WTC11 (cell line): ENCODE results near the gene ENTPD8. TPM values are rescaled to one million over a fixed set of nuclear protein-coding genes. Genes with fewer than 3 reads are reported as not detected.

Experiments used
- ATAC-seq: fragments of 200-7000 bp; cut with Tn5 transposase; 2 replicates; pipeline ENCODE4 v1.10.0; 2021; ENCODE audit warnings: mild to moderate bottlenecking, moderate library complexity
- CTCF ChIA-PET: fragments of 300-600 bp; sonication (Branson Sonifier 250); formaldehyde crosslinking; loops from one replicate; lab custom pipeline; 2021; ENCODE audit warnings: antibody characterized with exemption; lab: Charles Lee
- POLR2A ChIA-PET: fragments of 350-600 bp; sonication (Branson Sonifier 250); formaldehyde crosslinking; loops from one replicate; lab custom pipeline; 2021; ENCODE audit warnings: antibody characterized with exemption; lab: Charles Lee
- DNase-seq: peaks from one replicate; pipeline ENCODE4 v3.0.0; 2021; ENCODE audit warnings: low spot score
- H3K27ac Mint-ChIP-seq: 2 replicates; pipeline ENCODE4 v1.8.0; 2021; ENCODE audit warnings: mixed read lengths
- H3K27me3 Mint-ChIP-seq: 2 replicates; pipeline ENCODE4 v1.8.0; 2021; ENCODE audit warnings: low read depth, mild to moderate bottlenecking, moderate library complexity, mixed read lengths
- H3K36me3 Mint-ChIP-seq: 2 replicates; pipeline ENCODE4 v1.8.0; 2021; ENCODE audit warnings: mixed read lengths
- H3K4me1 Mint-ChIP-seq: 2 replicates; pipeline ENCODE4 v1.8.0; 2022; ENCODE audit warnings: mixed read lengths
- H3K4me3 Mint-ChIP-seq: 2 replicates; pipeline ENCODE4 v1.8.0; 2021; ENCODE audit warnings: mild to moderate bottlenecking, moderate library complexity, mixed read lengths
- H3K9me3 Mint-ChIP-seq: 2 replicates; pipeline ENCODE4 v1.8.0; 2021; ENCODE audit warnings: mixed read lengths
- FOXK1 ChIP-seq: sonication (generic); formaldehyde crosslinking; IDR thresholded peaks from 2 replicates; pipeline ENCODE4 v1.8.0; 2022; ENCODE audit warnings: mild to moderate bottlenecking, moderate library complexity, missing genetic modification reagents
- JUN ChIP-seq: sonication (generic); formaldehyde crosslinking; IDR thresholded peaks from 2 replicates; pipeline ENCODE4 v1.8.0; 2023; ENCODE audit warnings: mild to moderate bottlenecking, missing genetic modification reagents
- NFATC4 ChIP-seq: fragments of 250-450 bp; sonication (Bioruptor Pico); IDR thresholded peaks from 2 replicates; pipeline ENCODE4 v1.9.0; 2021; ENCODE audit warnings: mild to moderate bottlenecking
- NR2C2 ChIP-seq: sonication (generic); formaldehyde crosslinking; IDR thresholded peaks from 2 replicates; pipeline ENCODE4 v1.8.0; 2022; ENCODE audit warnings: mild to moderate bottlenecking, missing genetic modification reagents
- RELA ChIP-seq: sonication (generic); formaldehyde crosslinking; IDR thresholded peaks from 2 replicates; pipeline ENCODE4 v1.8.1; 2022; ENCODE audit warnings: missing genetic modification reagents, mild to moderate bottlenecking, borderline replicate concordance
- SOX15 ChIP-seq: fragments of 250-450 bp; sonication (Bioruptor Pico); IDR thresholded peaks from 2 replicates; pipeline ENCODE4 v1.9.0; 2021; ENCODE audit warnings: mild to moderate bottlenecking
- ZNF121 ChIP-seq: sonication (generic); formaldehyde crosslinking; IDR thresholded peaks from 2 replicates; pipeline ENCODE4 v1.8.0; 2023; ENCODE audit warnings: missing genetic modification reagents
- ZNF232 ChIP-seq: sonication (generic); formaldehyde crosslinking; IDR thresholded peaks from 2 replicates; pipeline ENCODE4 v1.8.0; 2022; ENCODE audit warnings: mild to moderate bottlenecking, missing genetic modification reagents
- ZNF396 ChIP-seq: fragments of 250-450 bp; sonication (Bioruptor Pico); IDR thresholded peaks from 2 replicates; pipeline ENCODE4 v1.8.0; 2021; ENCODE audit warnings: mild to moderate bottlenecking, moderate library complexity, borderline replicate concordance
- total RNA-seq: library from RNA; stranded (reverse); gene quantifications from 3 replicates; pipeline ENCODE4 v1.2.3, GENCODE V29; 2021
- TF ChIP-seq, protein P1 (sequence below): sonication (generic); formaldehyde crosslinking; conservative IDR thresholded peaks from 2 replicates; pipeline ENCODE4 v1.8.1; 2022; ENCODE audit warnings: mild to moderate bottlenecking, missing genetic modification reagents
- TF ChIP-seq, protein P2 (sequence below): fragments of 250-450 bp; sonication (Bioruptor Pico); IDR thresholded peaks from 2 replicates; pipeline ENCODE4 v1.9.0; 2021; ENCODE audit warnings: mild to moderate bottlenecking
- TF ChIP-seq, protein P3 (sequence below): sonication (generic); formaldehyde crosslinking; IDR thresholded peaks from 2 replicates; pipeline ENCODE4 v1.8.0; 2023; ENCODE audit warnings: mild to moderate bottlenecking, missing genetic modification reagents
- TF ChIP-seq, protein P4 (sequence below): sonication (generic); formaldehyde crosslinking; IDR thresholded peaks from 2 replicates; pipeline ENCODE4 v1.8.1; 2022; ENCODE audit warnings: low read depth, mild to moderate bottlenecking, moderate library complexity, missing genetic modification reagents, borderline replicate concordance
- TF ChIP-seq, protein P5 (sequence below): fragments of 200-600 bp; IDR thresholded peaks from 2 replicates; pipeline ENCODE4 v1.8.0; 2022; ENCODE audit warnings: antibody characterized with exemption

ENTPD8 gene
- total RNA-seq, 1 experiment from 2014 or later = 2.3 TPM

DNA sequence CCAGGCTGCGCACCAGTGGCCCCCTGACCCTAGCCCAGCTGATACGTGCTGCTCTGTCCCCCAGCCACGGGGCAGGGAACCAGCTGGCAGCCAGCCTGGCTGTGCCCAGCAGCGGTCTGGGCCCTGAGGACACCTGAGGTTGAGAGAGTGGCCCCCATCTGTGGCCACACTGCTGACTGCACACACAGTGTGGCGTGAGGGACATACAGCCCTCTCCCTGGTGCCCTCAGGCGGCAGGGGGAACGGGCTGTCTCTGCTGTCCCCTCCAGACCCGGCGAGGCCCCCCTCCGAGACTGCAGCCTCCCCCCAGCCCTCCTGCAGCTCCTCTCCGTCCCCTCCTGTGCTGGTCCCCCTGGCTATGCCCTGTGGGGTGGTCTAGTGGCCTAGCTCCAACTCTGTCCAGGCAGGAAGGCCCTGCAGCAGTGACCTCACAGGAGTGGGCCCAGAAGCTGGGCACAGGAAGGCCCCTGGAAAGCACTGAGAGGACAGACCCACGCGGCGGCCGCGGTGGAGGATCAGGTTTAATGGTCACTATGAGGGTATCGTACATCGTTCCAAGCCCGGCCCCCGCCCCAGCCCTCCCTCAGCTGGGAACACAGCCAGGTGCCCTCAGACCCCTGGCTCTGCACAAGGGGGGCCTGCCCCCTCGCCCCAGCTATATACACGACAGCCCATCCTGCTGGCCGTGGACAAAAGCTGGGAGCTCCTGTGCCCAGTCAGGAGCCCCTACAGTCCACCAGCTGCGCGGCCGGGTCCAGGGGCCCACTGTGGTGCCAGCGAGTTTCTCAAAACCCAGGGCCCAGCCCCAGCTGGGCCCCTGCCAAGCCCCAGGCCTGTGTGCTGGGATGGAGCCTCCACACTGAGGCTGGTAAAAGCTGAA is 6.8 kb upstream of the ENTPD8 start (continued):
- TF ChIP-seq, protein P1, sequence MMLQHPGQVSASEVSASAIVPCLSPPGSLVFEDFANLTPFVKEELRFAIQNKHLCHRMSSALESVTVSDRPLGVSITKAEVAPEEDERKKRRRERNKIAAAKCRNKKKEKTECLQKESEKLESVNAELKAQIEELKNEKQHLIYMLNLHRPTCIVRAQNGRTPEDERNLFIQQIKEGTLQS (CRISPR knock-in tag) = no peak
- no peak for TF ChIP-seq SOX15
- no peak for TF ChIP-seq ZNF396
- TF ChIP-seq, all 79 proteins: peak for 0

DNA sequence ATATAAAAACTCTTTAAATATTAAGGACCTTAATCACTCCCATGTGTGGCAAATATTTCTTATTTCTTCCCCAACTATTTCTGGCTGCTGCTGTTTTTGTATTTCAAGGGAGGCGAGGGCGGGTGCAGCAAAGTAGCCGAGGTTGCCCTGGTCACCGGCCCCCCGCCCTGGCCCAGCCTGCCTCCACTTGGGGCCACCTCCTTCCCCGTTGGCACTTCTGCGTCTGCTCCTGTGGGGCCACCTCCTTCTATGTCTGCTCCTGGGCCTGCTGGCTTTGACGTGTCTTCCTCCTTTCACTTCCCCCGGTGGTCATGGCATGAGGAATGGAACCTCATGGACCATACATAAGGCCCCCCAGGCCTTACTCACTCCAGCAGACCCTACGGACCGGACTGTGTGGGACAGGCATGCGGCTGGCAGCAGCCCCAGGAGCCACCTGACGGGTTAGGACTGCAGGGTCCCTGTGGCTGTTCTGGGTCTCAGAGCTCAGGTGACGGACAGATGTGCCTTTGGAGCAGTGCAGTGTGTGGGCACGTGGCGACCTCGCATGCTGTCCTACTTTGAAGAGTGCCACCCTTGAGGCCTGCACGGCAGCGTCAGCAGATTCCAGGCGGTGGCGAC is 5.8 kb upstream of the ENTPD8 start:
- ChIA-PET CTCF (interaction anchor here (1.7 to 3.6 kb wide), 2 partner anchors 24 to 160 kb away, joined by 5 to 13 read pairs; partner anchors contain the start of genes EXD3 and NOXA1), POLR2A (no interaction called here)
- no peaks in the 10 kb centered on the region for H3K36me3 Mint-ChIP-seq
- no peak for ATAC-seq
- DNase-seq = no peak
- peak overlapping the region; percentile 39 for H3K27ac Mint-ChIP-seq
- no peaks in the 10 kb centered on the region; the same call in 1 of the 2 replicates for H3K27me3 Mint-ChIP-seq
- TF ChIP-seq, protein P2, sequence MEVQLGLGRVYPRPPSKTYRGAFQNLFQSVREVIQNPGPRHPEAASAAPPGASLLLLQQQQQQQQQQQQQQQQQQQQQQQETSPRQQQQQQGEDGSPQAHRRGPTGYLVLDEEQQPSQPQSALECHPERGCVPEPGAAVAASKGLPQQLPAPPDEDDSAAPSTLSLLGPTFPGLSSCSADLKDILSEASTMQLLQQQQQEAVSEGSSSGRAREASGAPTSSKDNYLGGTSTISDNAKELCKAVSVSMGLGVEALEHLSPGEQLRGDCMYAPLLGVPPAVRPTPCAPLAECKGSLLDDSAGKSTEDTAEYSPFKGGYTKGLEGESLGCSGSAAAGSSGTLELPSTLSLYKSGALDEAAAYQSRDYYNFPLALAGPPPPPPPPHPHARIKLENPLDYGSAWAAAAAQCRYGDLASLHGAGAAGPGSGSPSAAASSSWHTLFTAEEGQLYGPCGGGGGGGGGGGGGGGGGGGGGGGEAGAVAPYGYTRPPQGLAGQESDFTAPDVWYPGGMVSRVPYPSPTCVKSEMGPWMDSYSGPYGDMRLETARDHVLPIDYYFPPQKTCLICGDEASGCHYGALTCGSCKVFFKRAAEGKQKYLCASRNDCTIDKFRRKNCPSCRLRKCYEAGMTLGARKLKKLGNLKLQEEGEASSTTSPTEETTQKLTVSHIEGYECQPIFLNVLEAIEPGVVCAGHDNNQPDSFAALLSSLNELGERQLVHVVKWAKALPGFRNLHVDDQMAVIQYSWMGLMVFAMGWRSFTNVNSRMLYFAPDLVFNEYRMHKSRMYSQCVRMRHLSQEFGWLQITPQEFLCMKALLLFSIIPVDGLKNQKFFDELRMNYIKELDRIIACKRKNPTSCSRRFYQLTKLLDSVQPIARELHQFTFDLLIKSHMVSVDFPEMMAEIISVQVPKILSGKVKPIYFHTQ (CRISPR knock-in tag) = no peak
- TF ChIP-seq NFATC4 (CRISPR knock-in tag) = no peak
- TF ChIP-seq, protein P3, sequence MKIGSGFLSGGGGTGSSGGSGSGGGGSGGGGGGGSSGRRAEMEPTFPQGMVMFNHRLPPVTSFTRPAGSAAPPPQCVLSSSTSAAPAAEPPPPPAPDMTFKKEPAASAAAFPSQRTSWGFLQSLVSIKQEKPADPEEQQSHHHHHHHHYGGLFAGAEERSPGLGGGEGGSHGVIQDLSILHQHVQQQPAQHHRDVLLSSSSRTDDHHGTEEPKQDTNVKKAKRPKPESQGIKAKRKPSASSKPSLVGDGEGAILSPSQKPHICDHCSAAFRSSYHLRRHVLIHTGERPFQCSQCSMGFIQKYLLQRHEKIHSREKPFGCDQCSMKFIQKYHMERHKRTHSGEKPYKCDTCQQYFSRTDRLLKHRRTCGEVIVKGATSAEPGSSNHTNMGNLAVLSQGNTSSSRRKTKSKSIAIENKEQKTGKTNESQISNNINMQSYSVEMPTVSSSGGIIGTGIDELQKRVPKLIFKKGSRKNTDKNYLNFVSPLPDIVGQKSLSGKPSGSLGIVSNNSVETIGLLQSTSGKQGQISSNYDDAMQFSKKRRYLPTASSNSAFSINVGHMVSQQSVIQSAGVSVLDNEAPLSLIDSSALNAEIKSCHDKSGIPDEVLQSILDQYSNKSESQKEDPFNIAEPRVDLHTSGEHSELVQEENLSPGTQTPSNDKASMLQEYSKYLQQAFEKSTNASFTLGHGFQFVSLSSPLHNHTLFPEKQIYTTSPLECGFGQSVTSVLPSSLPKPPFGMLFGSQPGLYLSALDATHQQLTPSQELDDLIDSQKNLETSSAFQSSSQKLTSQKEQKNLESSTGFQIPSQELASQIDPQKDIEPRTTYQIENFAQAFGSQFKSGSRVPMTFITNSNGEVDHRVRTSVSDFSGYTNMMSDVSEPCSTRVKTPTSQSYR (CRISPR knock-in tag) = no peak
- no peak for TF ChIP-seq FOXK1 (CRISPR knock-in tag)
- TF ChIP-seq ZNF121 = no peak
- TF ChIP-seq RELA (CRISPR knock-in tag) = no peak
- TF ChIP-seq, protein P4, sequence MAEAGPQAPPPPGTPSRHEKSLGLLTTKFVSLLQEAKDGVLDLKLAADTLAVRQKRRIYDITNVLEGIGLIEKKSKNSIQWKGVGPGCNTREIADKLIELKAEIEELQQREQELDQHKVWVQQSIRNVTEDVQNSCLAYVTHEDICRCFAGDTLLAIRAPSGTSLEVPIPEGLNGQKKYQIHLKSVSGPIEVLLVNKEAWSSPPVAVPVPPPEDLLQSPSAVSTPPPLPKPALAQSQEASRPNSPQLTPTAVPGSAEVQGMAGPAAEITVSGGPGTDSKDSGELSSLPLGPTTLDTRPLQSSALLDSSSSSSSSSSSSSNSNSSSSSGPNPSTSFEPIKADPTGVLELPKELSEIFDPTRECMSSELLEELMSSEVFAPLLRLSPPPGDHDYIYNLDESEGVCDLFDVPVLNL (CRISPR knock-in tag) = no peak
- TF ChIP-seq NR2C2 = no peak
- no peak for TF ChIP-seq ZNF232 (CRISPR knock-in tag)
- TF ChIP-seq, protein P5, sequence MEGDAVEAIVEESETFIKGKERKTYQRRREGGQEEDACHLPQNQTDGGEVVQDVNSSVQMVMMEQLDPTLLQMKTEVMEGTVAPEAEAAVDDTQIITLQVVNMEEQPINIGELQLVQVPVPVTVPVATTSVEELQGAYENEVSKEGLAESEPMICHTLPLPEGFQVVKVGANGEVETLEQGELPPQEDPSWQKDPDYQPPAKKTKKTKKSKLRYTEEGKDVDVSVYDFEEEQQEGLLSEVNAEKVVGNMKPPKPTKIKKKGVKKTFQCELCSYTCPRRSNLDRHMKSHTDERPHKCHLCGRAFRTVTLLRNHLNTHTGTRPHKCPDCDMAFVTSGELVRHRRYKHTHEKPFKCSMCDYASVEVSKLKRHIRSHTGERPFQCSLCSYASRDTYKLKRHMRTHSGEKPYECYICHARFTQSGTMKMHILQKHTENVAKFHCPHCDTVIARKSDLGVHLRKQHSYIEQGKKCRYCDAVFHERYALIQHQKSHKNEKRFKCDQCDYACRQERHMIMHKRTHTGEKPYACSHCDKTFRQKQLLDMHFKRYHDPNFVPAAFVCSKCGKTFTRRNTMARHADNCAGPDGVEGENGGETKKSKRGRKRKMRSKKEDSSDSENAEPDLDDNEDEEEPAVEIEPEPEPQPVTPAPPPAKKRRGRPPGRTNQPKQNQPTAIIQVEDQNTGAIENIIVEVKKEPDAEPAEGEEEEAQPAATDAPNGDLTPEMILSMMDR = no peak
- TF ChIP-seq JUN (CRISPR knock-in tag) = no peak
- H3K4me3 Mint-ChIP-seq = no peak overlapping the region
- no peaks in the 10 kb centered on the region for H3K9me3 Mint-ChIP-seq
- peaks cover 4% of the 10 kb centered on the region for H3K4me1 Mint-ChIP-seq
